ENCODE results near the gene ZSCAN20. TPM values are rescaled to one million over a fixed set of nuclear protein-coding genes. Genes with fewer than 3 reads are reported as not detected.

Gene ZSCAN20
- total RNA-seq, 1 experiment from 2014 or later, result 0.84 TPM

DNA sequence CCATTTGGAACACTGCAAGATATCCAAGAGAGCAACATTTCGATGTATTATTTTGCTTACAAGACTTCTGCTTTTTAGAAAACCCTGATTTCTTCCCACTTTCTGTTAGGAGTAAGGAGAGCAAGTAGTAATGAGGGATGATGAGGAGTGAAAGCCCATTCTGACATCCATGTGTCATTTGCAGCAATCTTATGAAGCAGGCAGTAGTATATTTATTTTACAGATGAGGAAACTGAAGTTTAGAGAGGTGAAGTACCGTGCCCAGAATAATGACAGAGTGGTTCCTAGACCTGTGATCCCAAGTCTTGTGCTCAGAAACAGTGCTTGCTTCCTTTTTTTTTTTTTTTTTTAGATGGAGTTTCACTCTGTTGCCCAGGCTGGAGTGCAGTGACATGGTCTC lies 7.1 kb upstream of the ZSCAN20 start:
- TF ChIP-seq EZH2 (IDR thresholded peaks at IDR 0.05; ENCODE audit: low read length, unreplicated experiment) (no peak), EZH2phosphoT487 (IDR thresholded peaks at IDR 0.05; ENCODE audit: borderline replicate concordance, low read length) (no peak)
- TF ChIP-seq, protein P1, sequence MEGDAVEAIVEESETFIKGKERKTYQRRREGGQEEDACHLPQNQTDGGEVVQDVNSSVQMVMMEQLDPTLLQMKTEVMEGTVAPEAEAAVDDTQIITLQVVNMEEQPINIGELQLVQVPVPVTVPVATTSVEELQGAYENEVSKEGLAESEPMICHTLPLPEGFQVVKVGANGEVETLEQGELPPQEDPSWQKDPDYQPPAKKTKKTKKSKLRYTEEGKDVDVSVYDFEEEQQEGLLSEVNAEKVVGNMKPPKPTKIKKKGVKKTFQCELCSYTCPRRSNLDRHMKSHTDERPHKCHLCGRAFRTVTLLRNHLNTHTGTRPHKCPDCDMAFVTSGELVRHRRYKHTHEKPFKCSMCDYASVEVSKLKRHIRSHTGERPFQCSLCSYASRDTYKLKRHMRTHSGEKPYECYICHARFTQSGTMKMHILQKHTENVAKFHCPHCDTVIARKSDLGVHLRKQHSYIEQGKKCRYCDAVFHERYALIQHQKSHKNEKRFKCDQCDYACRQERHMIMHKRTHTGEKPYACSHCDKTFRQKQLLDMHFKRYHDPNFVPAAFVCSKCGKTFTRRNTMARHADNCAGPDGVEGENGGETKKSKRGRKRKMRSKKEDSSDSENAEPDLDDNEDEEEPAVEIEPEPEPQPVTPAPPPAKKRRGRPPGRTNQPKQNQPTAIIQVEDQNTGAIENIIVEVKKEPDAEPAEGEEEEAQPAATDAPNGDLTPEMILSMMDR (conservative IDR thresholded peaks at IDR 0.05; ENCODE audit: low read depth, low read length), result no peak
- Histone ChIP-seq H3F3A (ENCODE audit: low read length, unreplicated experiment) (no peaks in the 10 kb centered on the region), H3K9ac (ENCODE audit: low read length) (no peak overlapping the region), H4K20me1 (ENCODE audit: low read length) (no peaks in the 10 kb centered on the region), H3K4me2 (ENCODE audit: low read length) (no peak overlapping the region), H3K4me3 (ENCODE audit: low read length) (no peak overlapping the region), H3K79me2 (ENCODE audit: low read length) (no peaks in the 10 kb centered on the region), H3K9me2 (replicated peaks; ENCODE audit: low read length) (no peaks in the 10 kb centered on the region), H3K27ac (ENCODE audit: low read length) (no peak overlapping the region), H2AFZ (ENCODE audit: low read length) (no peak overlapping the region), H3K9me3 (ENCODE audit: low read length) (no peaks in the 10 kb centered on the region), H3K27me3 (ENCODE audit: low read length) (no peaks in the 10 kb centered on the region), H3K36me3 (ENCODE audit: low read depth, low read length) (no peaks in the 10 kb centered on the region), H3K4me1 (ENCODE audit: insufficient read depth, low read length) (peaks cover 4% of the 10 kb centered on the region)
- POLR2A ChIA-PET (ENCODE audit: unreplicated experiment), result no interaction called here
- ATAC-seq (no peak), DNase-seq (no peak)
- intact Hi-C loops (cut with micrococcal nuclease), result no loop called here
- no TSS peak for BruUV-seq (replicated peaks)
- CTCF ChIA-PET, result no interaction called here

DNA sequence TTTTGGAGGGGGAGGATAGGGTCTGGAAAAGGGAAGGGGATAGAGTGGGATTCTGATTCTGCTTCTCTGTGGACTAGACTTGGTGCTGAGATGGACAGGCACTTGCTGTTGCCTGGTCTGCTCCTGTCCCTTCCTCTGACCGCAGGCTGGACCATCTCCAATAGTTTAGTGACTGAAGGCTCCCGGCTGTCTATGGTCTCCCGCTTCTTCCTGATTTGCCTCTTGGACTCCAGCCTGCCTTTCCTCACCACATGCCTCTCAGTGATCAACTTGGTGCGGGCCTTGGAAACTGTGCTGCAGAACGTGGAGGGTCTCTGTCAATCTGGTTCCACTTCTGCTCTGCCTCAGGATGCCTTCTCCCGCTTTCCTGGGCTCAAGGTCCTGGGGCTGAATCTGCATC lies 6.3 kb upstream of the ZSCAN20 start:
- H3K27ac ChIP-seq (ENCODE audit: low read length), result no peak overlapping the region
- H3K4me3 ChIP-seq (ENCODE audit: low read length), result no peak overlapping the region
- TF ChIP-seq, protein P1 (conservative IDR thresholded peaks at IDR 0.05; ENCODE audit: low read depth, low read length), result no peak
- TF ChIP-seq EZH2phosphoT487 (IDR thresholded peaks at IDR 0.05; ENCODE audit: borderline replicate concordance, low read length), result no peak
- H3F3A ChIP-seq (ENCODE audit: low read length, unreplicated experiment), result no peaks in the 10 kb centered on the region
- H2AFZ ChIP-seq (ENCODE audit: low read length), result no peak overlapping the region
- H3K4me2 ChIP-seq (ENCODE audit: low read length), result no peak overlapping the region
- no peaks in the 10 kb centered on the region for H4K20me1 ChIP-seq (ENCODE audit: low read length)
- intact Hi-C loops (cut with micrococcal nuclease), result no loop called here
- BruUV-seq (replicated peaks), result no TSS peak
- no peak for DNase-seq
- H3K9me3 ChIP-seq (ENCODE audit: low read length), result no peaks in the 10 kb centered on the region
- no peaks in the 10 kb centered on the region for H3K79me2 ChIP-seq (ENCODE audit: low read length)
- no peaks in the 10 kb centered on the region for H3K4me1 ChIP-seq (ENCODE audit: insufficient read depth, low read length)
- ATAC-seq, result no peak
- no peak overlapping the region for H3K9ac ChIP-seq (ENCODE audit: low read length)
- no peaks in the 10 kb centered on the region for H3K36me3 ChIP-seq (ENCODE audit: low read depth, low read length)
- H3K27me3 ChIP-seq (ENCODE audit: low read length), result no peaks in the 10 kb centered on the region
- ChIA-PET CTCF (no interaction called here), POLR2A (ENCODE audit: unreplicated experiment) (no interaction called here)
- H3K9me2 ChIP-seq (replicated peaks; ENCODE audit: low read length), result no peaks in the 10 kb centered on the region

DNA sequence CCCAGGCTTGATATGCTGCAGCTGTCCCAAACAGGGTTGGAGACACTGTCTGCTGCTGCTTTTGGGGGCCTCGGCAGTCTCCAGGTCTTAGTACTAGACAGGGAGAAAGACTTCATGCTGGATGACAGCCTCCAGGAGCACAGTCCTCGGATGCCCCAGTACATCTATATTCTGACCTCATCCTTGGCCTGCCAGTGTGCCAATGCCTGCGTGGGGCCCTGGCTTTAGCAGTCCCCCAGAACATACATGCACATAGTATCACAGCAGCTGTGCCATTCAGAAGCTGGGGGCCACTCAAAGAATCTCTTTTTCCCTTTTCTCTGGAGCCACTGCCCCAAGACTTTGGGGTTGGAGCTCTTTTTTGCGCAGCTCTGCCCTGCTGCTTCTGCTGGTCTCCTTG lies 4.4 kb upstream of the ZSCAN20 start:
- H3K9ac ChIP-seq (ENCODE audit: low read length), result no peak overlapping the region

More for the DNA sequence above, 4.4 kb upstream of the ZSCAN20 start:
- H3K9me3 ChIP-seq (ENCODE audit: low read length), result no peaks in the 10 kb centered on the region
- no peaks in the 10 kb centered on the region for H4K20me1 ChIP-seq (ENCODE audit: low read length)
- ChIA-PET CTCF (interaction anchor here (0.5 to 0.6 kb wide), 3 partner anchors 13 to 1385 kb away, joined by 3 to 7 read pairs (median 3); no protein-coding TSS in a partner anchor), POLR2A (ENCODE audit: unreplicated experiment) (interaction anchor here (0.6 kb wide), 1 partner anchor 1385 kb away, joined by 3 read pairs; no protein-coding TSS in a partner anchor)
- H3K27ac ChIP-seq (ENCODE audit: low read length), result no peak overlapping the region
- H3F3A ChIP-seq (ENCODE audit: low read length, unreplicated experiment), result no peaks in the 10 kb centered on the region
- intact Hi-C loops (cut with micrococcal nuclease), result no loop called here
- H3K27me3 ChIP-seq (ENCODE audit: low read length), result no peaks in the 10 kb centered on the region
- no TSS peak for BruUV-seq (replicated peaks)
- H3K4me3 ChIP-seq (ENCODE audit: low read length), result no peak overlapping the region
- no peak for TF ChIP-seq EZH2 (IDR thresholded peaks at IDR 0.05; ENCODE audit: low read length, unreplicated experiment)
- TF ChIP-seq, protein P1 (conservative IDR thresholded peaks at IDR 0.05; ENCODE audit: low read depth, low read length), result no peak
- TF ChIP-seq EZH2phosphoT487 (IDR thresholded peaks at IDR 0.05; ENCODE audit: borderline replicate concordance, low read length), result no peak
- no peak overlapping the region for H3K4me2 ChIP-seq (ENCODE audit: low read length)
- H3K9me2 ChIP-seq (replicated peaks; ENCODE audit: low read length), result no peaks in the 10 kb centered on the region
- ATAC-seq (no peak), DNase-seq (no peak)
- no peaks in the 10 kb centered on the region for H3K4me1 ChIP-seq (ENCODE audit: insufficient read depth, low read length)
- H2AFZ ChIP-seq (ENCODE audit: low read length), result no peak overlapping the region
- no peaks in the 10 kb centered on the region for H3K36me3 ChIP-seq (ENCODE audit: low read depth, low read length)
- H3K79me2 ChIP-seq (ENCODE audit: low read length), result no peaks in the 10 kb centered on the region

All from PC-3 (cell line).